ENCODE data around the gene CARD9.

GRCh38 chr9:136391737-136392537 is 18.5 kb upstream of the CARD9 start:
- no peak for TF ChIP-seq BHLHE40 (IDR thresholded peaks at IDR 0.05; ENCODE audit: low read depth, low read length)
- no peak for TF ChIP-seq CTCF (conservative IDR thresholded peaks at IDR 0.05; ENCODE audit: low read depth, low read length)
- TF ChIP-seq POLR2A (IDR thresholded peaks at IDR 0.05; ENCODE audit: low read depth, low read length), result no peak
- TF ChIP-seq MXI1 (IDR thresholded peaks at IDR 0.05; ENCODE audit: borderline replicate concordance, low read depth, low read length), result no peak
- no peak for TF ChIP-seq USF2 (IDR thresholded peaks at IDR 0.05; ENCODE audit: low read depth, low read length)
- TF ChIP-seq RFX5 (IDR thresholded peaks at IDR 0.05; ENCODE audit: low read depth, low read length), result no peak
- TF ChIP-seq NFE2L2 (IDR thresholded peaks at IDR 0.05; ENCODE audit: low read depth, low read length), result no peak

Data from IMR-90 (cell line).